PC-9 (cell line): ENCODE measurements around the gene UNC5CL.

ENCODE experiments used
- EZH2 ChIP-seq: fragments of 200-600 bp; sonication (generic); IDR thresholded peaks from 2 replicates; pipeline ENCODE4 v1.8.0; 2017; ENCODE audit warnings: antibody characterized with exemption, low read depth
- TF ChIP-seq, protein P1 (sequence below): fragments of 200-600 bp; sonication (generic); conservative IDR thresholded peaks from 2 replicates; pipeline ENCODE4 v1.6.1; 2017; ENCODE audit warnings: mixed run types, antibody characterized with exemption, mild to moderate bottlenecking, moderate library complexity

DNA sequence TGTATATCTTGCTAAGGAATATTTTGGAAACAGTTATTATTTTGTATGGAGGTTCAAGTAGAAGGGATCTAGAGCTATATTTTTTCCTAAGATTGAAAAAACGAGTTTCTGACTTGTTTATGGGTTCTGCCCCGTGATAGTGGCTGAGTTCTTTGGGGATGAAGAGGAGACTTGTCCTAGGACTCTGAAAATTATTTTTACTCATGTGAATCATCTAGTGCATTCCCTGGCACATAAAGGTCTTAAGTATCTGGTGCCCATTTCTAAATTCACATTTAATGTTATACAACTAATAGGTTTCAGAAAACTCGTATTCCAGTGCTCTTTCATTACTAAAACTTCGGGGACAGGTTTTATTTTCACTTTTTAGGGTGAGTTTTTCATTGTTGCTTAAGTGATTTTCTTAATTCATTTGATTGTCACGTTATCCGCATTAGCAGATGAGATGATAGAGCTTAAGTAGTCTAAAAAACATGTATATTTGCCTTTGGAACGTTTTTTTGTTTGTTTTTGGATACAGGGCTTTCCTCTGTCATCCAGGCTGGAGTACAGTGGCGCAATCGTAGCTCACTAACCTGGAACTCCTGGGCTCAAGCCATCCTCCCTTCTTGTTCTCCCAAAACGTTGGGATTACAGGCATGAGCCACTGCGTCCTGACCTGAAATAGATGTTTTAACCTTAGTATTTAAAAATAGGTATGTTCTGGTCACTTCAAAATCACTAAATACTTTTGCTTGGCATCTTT, 35.8 kb upstream of the UNC5CL start:
- no peak for TF ChIP-seq EZH2
- TF ChIP-seq, protein P1, sequence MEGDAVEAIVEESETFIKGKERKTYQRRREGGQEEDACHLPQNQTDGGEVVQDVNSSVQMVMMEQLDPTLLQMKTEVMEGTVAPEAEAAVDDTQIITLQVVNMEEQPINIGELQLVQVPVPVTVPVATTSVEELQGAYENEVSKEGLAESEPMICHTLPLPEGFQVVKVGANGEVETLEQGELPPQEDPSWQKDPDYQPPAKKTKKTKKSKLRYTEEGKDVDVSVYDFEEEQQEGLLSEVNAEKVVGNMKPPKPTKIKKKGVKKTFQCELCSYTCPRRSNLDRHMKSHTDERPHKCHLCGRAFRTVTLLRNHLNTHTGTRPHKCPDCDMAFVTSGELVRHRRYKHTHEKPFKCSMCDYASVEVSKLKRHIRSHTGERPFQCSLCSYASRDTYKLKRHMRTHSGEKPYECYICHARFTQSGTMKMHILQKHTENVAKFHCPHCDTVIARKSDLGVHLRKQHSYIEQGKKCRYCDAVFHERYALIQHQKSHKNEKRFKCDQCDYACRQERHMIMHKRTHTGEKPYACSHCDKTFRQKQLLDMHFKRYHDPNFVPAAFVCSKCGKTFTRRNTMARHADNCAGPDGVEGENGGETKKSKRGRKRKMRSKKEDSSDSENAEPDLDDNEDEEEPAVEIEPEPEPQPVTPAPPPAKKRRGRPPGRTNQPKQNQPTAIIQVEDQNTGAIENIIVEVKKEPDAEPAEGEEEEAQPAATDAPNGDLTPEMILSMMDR = no peak
